Measurements from ENCODE around the gene CD82.

GRCh38 chr11:44572884-44573283, 7.4 kb downstream of the CD82 start:
- TF ChIP-seq CTCF (IDR thresholded peaks at IDR 0.05) (no peak), POLR2A (IDR thresholded peaks at IDR 0.05) (no peak), EP300 (IDR thresholded peaks at IDR 0.05) (no peak), POLR2AphosphoS5 (IDR thresholded peaks at IDR 0.05) (no peak)
